WTC11 (cell line): ENCODE measurements around the gene HIP1. TPM values are rescaled to one million over a fixed set of nuclear protein-coding genes. Genes with fewer than 3 reads are reported as not detected.

Experiments used
- ATAC-seq: fragments of 200-7000 bp; cut with Tn5 transposase; 2 replicates; pipeline ENCODE4 v1.10.0; 2021; ENCODE audit warnings: mild to moderate bottlenecking, moderate library complexity
- CTCF ChIA-PET: fragments of 300-600 bp; sonication (Branson Sonifier 250); formaldehyde crosslinking; loops from one replicate; lab custom pipeline; 2021; ENCODE audit warnings: antibody characterized with exemption; lab: Charles Lee
- POLR2A ChIA-PET: fragments of 350-600 bp; sonication (Branson Sonifier 250); formaldehyde crosslinking; loops from one replicate; lab custom pipeline; 2021; ENCODE audit warnings: antibody characterized with exemption; lab: Charles Lee
- DNase-seq: peaks from one replicate; pipeline ENCODE4 v3.0.0; 2021; ENCODE audit warnings: low spot score
- H3K27ac Mint-ChIP-seq: 2 replicates; pipeline ENCODE4 v1.8.0; 2021; ENCODE audit warnings: mixed read lengths
- H3K27me3 Mint-ChIP-seq: 2 replicates; pipeline ENCODE4 v1.8.0; 2021; ENCODE audit warnings: low read depth, mild to moderate bottlenecking, moderate library complexity, mixed read lengths
- H3K36me3 Mint-ChIP-seq: 2 replicates; pipeline ENCODE4 v1.8.0; 2021; ENCODE audit warnings: mixed read lengths
- H3K4me1 Mint-ChIP-seq: 2 replicates; pipeline ENCODE4 v1.8.0; 2022; ENCODE audit warnings: mixed read lengths
- H3K4me3 Mint-ChIP-seq: 2 replicates; pipeline ENCODE4 v1.8.0; 2021; ENCODE audit warnings: mild to moderate bottlenecking, moderate library complexity, mixed read lengths
- H3K9me3 Mint-ChIP-seq: 2 replicates; pipeline ENCODE4 v1.8.0; 2021; ENCODE audit warnings: mixed read lengths
- CBFB ChIP-seq: sonication (generic); formaldehyde crosslinking; IDR thresholded peaks from 2 replicates; pipeline ENCODE4 v1.8.1; 2022; ENCODE audit warnings: mild to moderate bottlenecking, low read depth, missing genetic modification reagents
- CREB1 ChIP-seq: sonication (generic); formaldehyde crosslinking; IDR thresholded peaks from 2 replicates; pipeline ENCODE4 v1.8.0; 2023; ENCODE audit warnings: mild to moderate bottlenecking, missing genetic modification reagents
- FOXJ3 ChIP-seq: sonication (generic); formaldehyde crosslinking; IDR thresholded peaks from 2 replicates; pipeline ENCODE4 v1.9.0; 2021; ENCODE audit warnings: missing genetic modification reagents, mild to moderate bottlenecking, borderline replicate concordance
- FOXK1 ChIP-seq: sonication (generic); formaldehyde crosslinking; IDR thresholded peaks from 2 replicates; pipeline ENCODE4 v1.8.0; 2022; ENCODE audit warnings: mild to moderate bottlenecking, moderate library complexity, missing genetic modification reagents
- FOXP1 ChIP-seq: sonication (generic); formaldehyde crosslinking; IDR thresholded peaks from 2 replicates; pipeline ENCODE4 v1.8.0; 2022; ENCODE audit warnings: missing genetic modification reagents, mild to moderate bottlenecking, moderate library complexity, borderline replicate concordance
- NFATC4 ChIP-seq: fragments of 250-450 bp; sonication (Bioruptor Pico); IDR thresholded peaks from 2 replicates; pipeline ENCODE4 v1.9.0; 2021; ENCODE audit warnings: mild to moderate bottlenecking
- NR1H2 ChIP-seq: sonication (generic); formaldehyde crosslinking; IDR thresholded peaks from 2 replicates; pipeline ENCODE4 v1.9.0; 2021; ENCODE audit warnings: mild to moderate bottlenecking, moderate library complexity, missing genetic modification reagents
- NR2C2 ChIP-seq: sonication (generic); formaldehyde crosslinking; IDR thresholded peaks from 2 replicates; pipeline ENCODE4 v1.8.0; 2022; ENCODE audit warnings: mild to moderate bottlenecking, missing genetic modification reagents
- SMAD3 ChIP-seq: sonication (generic); formaldehyde crosslinking; IDR thresholded peaks from 2 replicates; pipeline ENCODE4 v1.8.0; 2022; ENCODE audit warnings: missing genetic modification reagents, mild to moderate bottlenecking, borderline replicate concordance
- SOX15 ChIP-seq: fragments of 250-450 bp; sonication (Bioruptor Pico); IDR thresholded peaks from 2 replicates; pipeline ENCODE4 v1.9.0; 2021; ENCODE audit warnings: mild to moderate bottlenecking
- SP1 ChIP-seq: sonication (generic); formaldehyde crosslinking; conservative IDR thresholded peaks from 2 replicates; pipeline ENCODE4 v1.8.1; 2022; ENCODE audit warnings: missing genetic modification reagents
- TEAD4 ChIP-seq: sonication (generic); formaldehyde crosslinking; IDR thresholded peaks from 2 replicates; pipeline ENCODE4 v1.8.0; 2022; ENCODE audit warnings: mild to moderate bottlenecking, missing genetic modification reagents
- ZNF138 ChIP-seq: sonication (generic); formaldehyde crosslinking; conservative IDR thresholded peaks from 2 replicates; pipeline ENCODE4 v1.8.1; 2022; ENCODE audit warnings: mild to moderate bottlenecking, moderate library complexity, missing genetic modification reagents
- ZNF232 ChIP-seq: sonication (generic); formaldehyde crosslinking; IDR thresholded peaks from 2 replicates; pipeline ENCODE4 v1.8.0; 2022; ENCODE audit warnings: mild to moderate bottlenecking, missing genetic modification reagents
- ZNF281 ChIP-seq: sonication (generic); formaldehyde crosslinking; IDR thresholded peaks from 2 replicates; pipeline ENCODE4 v1.8.0; 2023; ENCODE audit warnings: mild to moderate bottlenecking, missing genetic modification reagents
- ZSCAN18 ChIP-seq: fragments of 250-450 bp; sonication (Bioruptor Pico); IDR thresholded peaks from 2 replicates; pipeline ENCODE4 v2.1.2; 2022; ENCODE audit warnings: mild to moderate bottlenecking, moderate library complexity
- total RNA-seq: library from RNA; stranded (reverse); gene quantifications from 3 replicates; pipeline ENCODE4 v1.2.3, GENCODE V29; 2021
- TF ChIP-seq, protein P1 (sequence below): fragments of 250-450 bp; sonication (Bioruptor Pico); IDR thresholded peaks from 2 replicates; pipeline ENCODE4 v1.9.0; 2021; ENCODE audit warnings: mild to moderate bottlenecking
- TF ChIP-seq, protein P2 (sequence below): sonication (generic); formaldehyde crosslinking; IDR thresholded peaks from 2 replicates; pipeline ENCODE4 v1.8.1; 2022; ENCODE audit warnings: mild to moderate bottlenecking, missing genetic modification reagents, moderate library complexity, borderline replicate concordance
- TF ChIP-seq, protein P3 (sequence below): sonication (generic); formaldehyde crosslinking; IDR thresholded peaks from 2 replicates; pipeline ENCODE4 v1.8.1; 2023; ENCODE audit warnings: mild to moderate bottlenecking, missing genetic modification reagents
- TF ChIP-seq, protein P4 (sequence below): sonication (generic); formaldehyde crosslinking; IDR thresholded peaks from 2 replicates; pipeline ENCODE4 v1.8.1; 2023; ENCODE audit warnings: mild to moderate bottlenecking, missing genetic modification reagents, moderate library complexity
- TF ChIP-seq, protein P5 (sequence below): sonication (generic); formaldehyde crosslinking; IDR thresholded peaks from 2 replicates; pipeline ENCODE4 v1.8.1; 2023; ENCODE audit warnings: mild to moderate bottlenecking, moderate library complexity, missing genetic modification reagents

The HIP1 gene
- total RNA-seq, 1 experiment from 2014 or later = 75.8 TPM

- TF ChIP-seq, protein P1, sequence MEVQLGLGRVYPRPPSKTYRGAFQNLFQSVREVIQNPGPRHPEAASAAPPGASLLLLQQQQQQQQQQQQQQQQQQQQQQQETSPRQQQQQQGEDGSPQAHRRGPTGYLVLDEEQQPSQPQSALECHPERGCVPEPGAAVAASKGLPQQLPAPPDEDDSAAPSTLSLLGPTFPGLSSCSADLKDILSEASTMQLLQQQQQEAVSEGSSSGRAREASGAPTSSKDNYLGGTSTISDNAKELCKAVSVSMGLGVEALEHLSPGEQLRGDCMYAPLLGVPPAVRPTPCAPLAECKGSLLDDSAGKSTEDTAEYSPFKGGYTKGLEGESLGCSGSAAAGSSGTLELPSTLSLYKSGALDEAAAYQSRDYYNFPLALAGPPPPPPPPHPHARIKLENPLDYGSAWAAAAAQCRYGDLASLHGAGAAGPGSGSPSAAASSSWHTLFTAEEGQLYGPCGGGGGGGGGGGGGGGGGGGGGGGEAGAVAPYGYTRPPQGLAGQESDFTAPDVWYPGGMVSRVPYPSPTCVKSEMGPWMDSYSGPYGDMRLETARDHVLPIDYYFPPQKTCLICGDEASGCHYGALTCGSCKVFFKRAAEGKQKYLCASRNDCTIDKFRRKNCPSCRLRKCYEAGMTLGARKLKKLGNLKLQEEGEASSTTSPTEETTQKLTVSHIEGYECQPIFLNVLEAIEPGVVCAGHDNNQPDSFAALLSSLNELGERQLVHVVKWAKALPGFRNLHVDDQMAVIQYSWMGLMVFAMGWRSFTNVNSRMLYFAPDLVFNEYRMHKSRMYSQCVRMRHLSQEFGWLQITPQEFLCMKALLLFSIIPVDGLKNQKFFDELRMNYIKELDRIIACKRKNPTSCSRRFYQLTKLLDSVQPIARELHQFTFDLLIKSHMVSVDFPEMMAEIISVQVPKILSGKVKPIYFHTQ (CRISPR knock-in tag) = no peak
- TF ChIP-seq FOXP1 (CRISPR knock-in tag) (no peak), FOXK1 (CRISPR knock-in tag) (no peak), SMAD3 (CRISPR knock-in tag) (no peak), NR1H2 (no peak), ZNF232 (no peak), CREB1 (CRISPR knock-in tag) (no peak), TEAD4 (CRISPR knock-in tag) (no peak), CBFB (CRISPR knock-in tag) (no peak), ZNF281 (CRISPR knock-in tag) (no peak), SP1 (no peak)
- TF ChIP-seq, protein P2, sequence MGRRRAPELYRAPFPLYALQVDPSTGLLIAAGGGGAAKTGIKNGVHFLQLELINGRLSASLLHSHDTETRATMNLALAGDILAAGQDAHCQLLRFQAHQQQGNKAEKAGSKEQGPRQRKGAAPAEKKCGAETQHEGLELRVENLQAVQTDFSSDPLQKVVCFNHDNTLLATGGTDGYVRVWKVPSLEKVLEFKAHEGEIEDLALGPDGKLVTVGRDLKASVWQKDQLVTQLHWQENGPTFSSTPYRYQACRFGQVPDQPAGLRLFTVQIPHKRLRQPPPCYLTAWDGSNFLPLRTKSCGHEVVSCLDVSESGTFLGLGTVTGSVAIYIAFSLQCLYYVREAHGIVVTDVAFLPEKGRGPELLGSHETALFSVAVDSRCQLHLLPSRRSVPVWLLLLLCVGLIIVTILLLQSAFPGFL (CRISPR knock-in tag) = no peak
Observed at GRCh38 chr7:75721426-75721825, 17.3 kb downstream of the HIP1 start (continued).

DNA sequence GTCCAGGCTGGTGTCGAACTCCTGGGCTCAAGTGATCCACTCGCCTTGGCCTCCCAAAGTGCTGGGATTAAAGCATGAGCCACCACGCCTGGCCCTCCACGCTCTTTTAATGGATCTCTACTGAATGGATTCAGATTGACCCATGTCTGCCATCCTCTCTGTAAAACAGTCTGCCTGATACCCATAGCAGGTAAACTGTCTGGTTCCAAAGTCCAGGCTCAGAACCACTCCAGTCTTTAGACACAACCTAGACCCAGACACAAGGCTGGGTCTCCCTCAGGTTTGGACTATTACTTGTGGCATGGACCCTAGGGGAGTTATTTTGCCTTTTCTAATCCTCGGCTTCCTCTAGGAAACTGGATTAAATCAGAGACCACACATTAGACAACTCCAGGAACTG lies 19.1 kb downstream of the HIP1 start:
- Mint-ChIP-seq H3K4me3 (no peak overlapping the region), H3K27me3 (no peaks in the 10 kb centered on the region), H3K4me1 (no peaks in the 10 kb centered on the region), H3K36me3 (no peaks in the 10 kb centered on the region), H3K9me3 (0 out of 2 replicates have a peak, but pooled peaks cover 3% of the 10 kb centered on the region), H3K27ac (peak overlapping the region; percentile 2; the same call in 1 of the 2 replicates)
- CTCF ChIA-PET = no interaction called here
- DNase-seq (no peak), ATAC-seq (no peak)
- POLR2A ChIA-PET = no interaction called here
- no peak for TF ChIP-seq NR2C2
- no peak for TF ChIP-seq CREB1 (CRISPR knock-in tag)
- no peak for TF ChIP-seq FOXJ3 (CRISPR knock-in tag)
- TF ChIP-seq ZNF138 (CRISPR knock-in tag) = no peak
- TF ChIP-seq, protein P3, sequence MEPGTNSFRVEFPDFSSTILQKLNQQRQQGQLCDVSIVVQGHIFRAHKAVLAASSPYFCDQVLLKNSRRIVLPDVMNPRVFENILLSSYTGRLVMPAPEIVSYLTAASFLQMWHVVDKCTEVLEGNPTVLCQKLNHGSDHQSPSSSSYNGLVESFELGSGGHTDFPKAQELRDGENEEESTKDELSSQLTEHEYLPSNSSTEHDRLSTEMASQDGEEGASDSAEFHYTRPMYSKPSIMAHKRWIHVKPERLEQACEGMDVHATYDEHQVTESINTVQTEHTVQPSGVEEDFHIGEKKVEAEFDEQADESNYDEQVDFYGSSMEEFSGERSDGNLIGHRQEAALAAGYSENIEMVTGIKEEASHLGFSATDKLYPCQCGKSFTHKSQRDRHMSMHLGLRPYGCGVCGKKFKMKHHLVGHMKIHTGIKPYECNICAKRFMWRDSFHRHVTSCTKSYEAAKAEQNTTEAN (CRISPR knock-in tag) = no peak
- no peak for TF ChIP-seq ZSCAN18
- TF ChIP-seq, protein P4, sequence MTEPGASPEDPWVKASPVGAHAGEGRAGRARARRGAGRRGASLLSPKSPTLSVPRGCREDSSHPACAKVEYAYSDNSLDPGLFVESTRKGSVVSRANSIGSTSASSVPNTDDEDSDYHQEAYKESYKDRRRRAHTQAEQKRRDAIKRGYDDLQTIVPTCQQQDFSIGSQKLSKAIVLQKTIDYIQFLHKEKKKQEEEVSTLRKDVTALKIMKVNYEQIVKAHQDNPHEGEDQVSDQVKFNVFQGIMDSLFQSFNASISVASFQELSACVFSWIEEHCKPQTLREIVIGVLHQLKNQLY = no peak
- TF ChIP-seq SOX15 (CRISPR knock-in tag) = no peak
- TF ChIP-seq, protein P5, sequence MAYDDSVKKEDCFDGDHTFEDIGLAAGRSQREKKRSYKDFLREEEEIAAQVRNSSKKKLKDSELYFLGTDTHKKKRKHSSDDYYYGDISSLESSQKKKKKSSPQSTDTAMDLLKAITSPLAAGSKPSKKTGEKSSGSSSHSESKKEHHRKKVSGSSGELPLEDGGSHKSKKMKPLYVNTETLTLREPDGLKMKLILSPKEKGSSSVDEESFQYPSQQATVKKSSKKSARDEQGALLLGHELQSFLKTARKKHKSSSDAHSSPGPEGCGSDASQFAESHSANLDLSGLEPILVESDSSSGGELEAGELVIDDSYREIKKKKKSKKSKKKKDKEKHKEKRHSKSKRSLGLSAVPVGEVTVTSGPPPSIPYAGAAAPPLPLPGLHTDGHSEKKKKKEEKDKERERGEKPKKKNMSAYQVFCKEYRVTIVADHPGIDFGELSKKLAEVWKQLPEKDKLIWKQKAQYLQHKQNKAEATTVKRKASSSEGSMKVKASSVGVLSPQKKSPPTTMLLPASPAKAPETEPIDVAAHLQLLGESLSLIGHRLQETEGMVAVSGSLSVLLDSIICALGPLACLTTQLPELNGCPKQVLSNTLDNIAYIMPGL (CRISPR knock-in tag) = no peak
- no peak for TF ChIP-seq ZNF281 (CRISPR knock-in tag)
- no peak for TF ChIP-seq NFATC4 (CRISPR knock-in tag)
